Neural cell (in vitro differentiated cells): ENCODE measurements around the gene ZNF804B. TPM values are rescaled to one million over a fixed set of nuclear protein-coding genes. Genes with fewer than 3 reads are reported as not detected.

Experiments used
- H2AFZ ChIP-seq: fragments of 200-600, 300-800 bp; sonication (generic), shearing (Covaris generic); 2 replicates; pipeline ENCODE4 v1.6.0; 2014; ENCODE audit warnings: low read depth, mild to moderate bottlenecking, antibody characterized with exemption, low read length, moderate library complexity
- H3F3A ChIP-seq: fragments of 200-600 bp; shearing (Covaris generic); 2 replicates; pipeline ENCODE4 v1.6.1; 2016; ENCODE audit warnings: mild to moderate bottlenecking, moderate library complexity, mixed read lengths, antibody characterized with exemption, low read length; ENCODE audit not compliant: insufficient read depth, poor library complexity, severe bottlenecking
- H3K27ac ChIP-seq: fragments of 200-600, 300-800 bp; sonication (generic), shearing (Covaris generic); 2 replicates; pipeline ENCODE4 v1.5.1; 2014; ENCODE audit warnings: mild to moderate bottlenecking, low read length, moderate library complexity
- H3K27me3 ChIP-seq: fragments of 300-800, 200-600 bp; sonication (generic), shearing (Covaris generic); 2 replicates; pipeline ENCODE4 v1.6.0; 2014; ENCODE audit warnings: mild to moderate bottlenecking, low read depth, low read length, moderate library complexity; ENCODE audit not compliant: insufficient read depth
- H3K36me3 ChIP-seq: fragments of 300-800, 200-600 bp; sonication (generic), shearing (Covaris generic); 2 replicates; pipeline ENCODE4 v1.5.1; 2014; ENCODE audit warnings: mild to moderate bottlenecking, antibody characterized with exemption, low read length, moderate library complexity; ENCODE audit not compliant: insufficient read depth
- H3K4me2 ChIP-seq: fragments of 300-800, 200-600 bp; sonication (generic), shearing (Covaris generic); 2 replicates; pipeline ENCODE4 v1.6.0; 2014; ENCODE audit warnings: mild to moderate bottlenecking, low read length
- H3K4me3 ChIP-seq: fragments of 300-800, 200-600 bp; sonication (generic), shearing (Covaris generic); 2 replicates; pipeline ENCODE4 v1.5.1; 2014; ENCODE audit warnings: mild to moderate bottlenecking, low read length, moderate library complexity
- H3K79me2 ChIP-seq: fragments of 200-600 bp; shearing (Covaris generic); replicated peaks from 2 replicates; pipeline ENCODE4 v1.6.0; 2014; ENCODE audit warnings: mild to moderate bottlenecking, low read length, moderate library complexity; ENCODE audit not compliant: insufficient read depth
- H3K9ac ChIP-seq: fragments of 300-800, 200-600 bp; sonication (generic), shearing (Covaris generic); 2 replicates; pipeline ENCODE4 v1.6.1; 2016; ENCODE audit warnings: mild to moderate bottlenecking, low read length, mixed read lengths
- H3K9me2 ChIP-seq: fragments of 200-600 bp; shearing (Covaris generic); 2 replicates; pipeline ENCODE4 v1.6.1; 2016; ENCODE audit warnings: mild to moderate bottlenecking, low read length, mixed read lengths; ENCODE audit not compliant: insufficient read depth
- H3K9me3 ChIP-seq: fragments of 200-600, 300-800 bp; sonication (generic), shearing (Covaris generic); 2 replicates; pipeline ENCODE4 v1.6.1; 2016; ENCODE audit warnings: mild to moderate bottlenecking, mixed run types, low read length, moderate library complexity, mixed read lengths
- H4K20me1 ChIP-seq: fragments of 200-600 bp; shearing (Covaris generic); 2 replicates; pipeline ENCODE4 v1.6.1; 2016; ENCODE audit warnings: mild to moderate bottlenecking, mixed run types; ENCODE audit not compliant: insufficient read depth
- CTCF ChIP-seq: fragments of 450-650 bp; IDR thresholded peaks from 2 replicates; pipeline ENCODE4 v1.5.1; 2014; ENCODE audit warnings: antibody characterized with exemption, mild to moderate bottlenecking, moderate library complexity; ENCODE audit not compliant: poor library complexity, severe bottlenecking
- EP300 ChIP-seq: fragments of 450-650 bp; conservative IDR thresholded peaks from 2 replicates; pipeline ENCODE4 v1.6.1; 2014; ENCODE audit warnings: antibody characterized with exemption, mild to moderate bottlenecking, moderate library complexity; ENCODE audit not compliant: poor library complexity, severe bottlenecking
- EZH2 ChIP-seq: fragments of 200-600, 300-800 bp; shearing (Covaris generic), sonication (generic); IDR thresholded peaks from 2 replicates; pipeline ENCODE4 v1.6.1; 2014; ENCODE audit warnings: antibody characterized with exemption, low read length, borderline replicate concordance, mild to moderate bottlenecking; ENCODE audit not compliant: insufficient read depth, poor library complexity, severe bottlenecking
- MXI1 ChIP-seq: fragments of 450-650 bp; conservative IDR thresholded peaks from 2 replicates; pipeline ENCODE4 v1.6.1; 2014; ENCODE audit warnings: antibody characterized with exemption, mild to moderate bottlenecking; ENCODE audit not compliant: poor library complexity, severe bottlenecking
- POLR2AphosphoS5 ChIP-seq: IDR thresholded peaks from 2 replicates; pipeline ENCODE4 v1.6.1; 2012
- RAD21 ChIP-seq: fragments of 450-650 bp; conservative IDR thresholded peaks from 2 replicates; pipeline ENCODE4 v1.6.1; 2014; ENCODE audit warnings: antibody characterized with exemption, mild to moderate bottlenecking, moderate library complexity
- REST ChIP-seq: IDR thresholded peaks from 2 replicates; pipeline ENCODE4 v1.6.1; 2012; ENCODE audit warnings: borderline replicate concordance
- SMC3 ChIP-seq: fragments of 450-650 bp; conservative IDR thresholded peaks from 2 replicates; pipeline ENCODE4 v1.6.1; 2014; ENCODE audit warnings: antibody characterized with exemption, mild to moderate bottlenecking, moderate library complexity; ENCODE audit not compliant: poor library complexity
- TAF1 ChIP-seq: IDR thresholded peaks from 2 replicates; pipeline ENCODE4 v1.6.1; 2012; ENCODE audit warnings: low read depth
- polyA plus RNA-seq: library from polyadenylated mRNA; depleted of rRNA; stranded (reverse); fragments of >200 nt; gene quantifications from 2 replicates; pipeline ENCODE4 v1.2.3, GENCODE V29; 2014

The ZNF804B gene
- polyA plus RNA-seq, 1 donor from 2014 or later, result 0.37 TPM

- no peaks in the 10 kb centered on the region for H4K20me1 ChIP-seq
- no peaks in the 10 kb centered on the region for H3K36me3 ChIP-seq
- H3K9ac ChIP-seq, result no peak overlapping the region
- no peaks in the 10 kb centered on the region for H3K9me3 ChIP-seq
- H3K4me3 ChIP-seq, result no peak overlapping the region
- H3K27ac ChIP-seq, result no peak overlapping the region
- no peaks in the 10 kb centered on the region for H3K27me3 ChIP-seq
- H2AFZ ChIP-seq, result no peak overlapping the region
- TF ChIP-seq POLR2AphosphoS5 (no peak), MXI1 (no peak), TAF1 (no peak), REST (no peak), EZH2 (no peak), RAD21 (no peak), EP300 (no peak)
- H3K9me2 ChIP-seq, result no peaks in the 10 kb centered on the region
- H3K4me2 ChIP-seq, result no peak overlapping the region
- H3K79me2 ChIP-seq, result no peaks in the 10 kb centered on the region
- H3F3A ChIP-seq, result no peaks in the 10 kb centered on the region
Observed at GRCh38 chr7:89103564-89103963, 344.1 kb downstream of the ZNF804B start.

- Histone ChIP-seq H3K9ac (no peak overlapping the region), H3K9me2 (no peaks in the 10 kb centered on the region), H3K27ac (no peak overlapping the region), H3K9me3 (no peaks in the 10 kb centered on the region), H4K20me1 (no peaks in the 10 kb centered on the region), H3K27me3 (no peaks in the 10 kb centered on the region), H3K4me2 (no peak overlapping the region), H3K79me2 (no peaks in the 10 kb centered on the region), H2AFZ (no peak overlapping the region), H3K4me3 (no peak overlapping the region), H3K36me3 (no peaks in the 10 kb centered on the region), H3F3A (no peaks in the 10 kb centered on the region)
- TF ChIP-seq MXI1, result no peak
- TF ChIP-seq RAD21, result no peak
- no peak for TF ChIP-seq TAF1
- no peak for TF ChIP-seq EZH2
- TF ChIP-seq REST, result no peak
- no peak for TF ChIP-seq EP300
- TF ChIP-seq CTCF, result no peak
- no peak for TF ChIP-seq POLR2AphosphoS5
- no peak for TF ChIP-seq SMC3
Observed at GRCh38 chr7:89104748-89105685, 345.5 kb downstream of the ZNF804B start.
